Breast epithelium (tissue), 3 donors: ENCODE results near the gene QSOX2.

Experiments used
- POLR2A ChIP-seq: fragments of 450-650 bp; IDR thresholded peaks from one replicate; pipeline ENCODE4 v1.6.1; 2016; ENCODE audit warnings: antibody characterized with exemption, mild to moderate bottlenecking, moderate library complexity
- TF ChIP-seq, protein P1 (sequence below), 3 donors: fragments of 450-650 bp; IDR thresholded peaks; one replicate each; pipeline ENCODE4 v1.5.1; 2016 to 2017; ENCODE audit warnings: antibody characterized with exemption in 3 of 3, mild to moderate bottlenecking in 3 of 3, moderate library complexity in 3 of 3

DNA sequence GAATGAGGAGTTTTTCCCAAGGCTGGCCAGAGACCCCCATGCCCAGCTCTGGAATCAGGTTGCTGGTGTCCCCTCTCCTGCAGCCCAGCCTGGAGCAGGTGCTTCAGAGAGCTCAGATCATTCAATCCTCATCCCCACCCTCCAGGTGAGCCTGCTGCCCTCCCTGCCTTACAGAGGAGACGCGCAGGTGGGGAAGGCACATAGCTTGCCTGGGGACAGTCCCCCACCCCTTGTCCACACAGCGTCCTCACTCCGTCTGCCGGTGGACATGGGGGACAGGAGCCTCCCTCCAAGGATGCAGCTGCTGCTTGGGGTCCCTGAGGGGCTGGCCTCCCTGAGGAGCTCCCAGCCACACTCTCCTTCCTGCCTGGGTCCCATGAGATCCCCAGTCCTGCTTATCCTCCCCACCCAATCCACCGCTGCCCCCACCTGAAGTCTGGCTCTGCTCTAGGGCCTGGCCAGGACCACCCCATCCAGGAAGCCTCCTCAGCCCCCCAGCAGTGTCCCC is 17.1 kb upstream of the QSOX2 start:
- no peak for TF ChIP-seq POLR2A
- TF ChIP-seq, protein P1, sequence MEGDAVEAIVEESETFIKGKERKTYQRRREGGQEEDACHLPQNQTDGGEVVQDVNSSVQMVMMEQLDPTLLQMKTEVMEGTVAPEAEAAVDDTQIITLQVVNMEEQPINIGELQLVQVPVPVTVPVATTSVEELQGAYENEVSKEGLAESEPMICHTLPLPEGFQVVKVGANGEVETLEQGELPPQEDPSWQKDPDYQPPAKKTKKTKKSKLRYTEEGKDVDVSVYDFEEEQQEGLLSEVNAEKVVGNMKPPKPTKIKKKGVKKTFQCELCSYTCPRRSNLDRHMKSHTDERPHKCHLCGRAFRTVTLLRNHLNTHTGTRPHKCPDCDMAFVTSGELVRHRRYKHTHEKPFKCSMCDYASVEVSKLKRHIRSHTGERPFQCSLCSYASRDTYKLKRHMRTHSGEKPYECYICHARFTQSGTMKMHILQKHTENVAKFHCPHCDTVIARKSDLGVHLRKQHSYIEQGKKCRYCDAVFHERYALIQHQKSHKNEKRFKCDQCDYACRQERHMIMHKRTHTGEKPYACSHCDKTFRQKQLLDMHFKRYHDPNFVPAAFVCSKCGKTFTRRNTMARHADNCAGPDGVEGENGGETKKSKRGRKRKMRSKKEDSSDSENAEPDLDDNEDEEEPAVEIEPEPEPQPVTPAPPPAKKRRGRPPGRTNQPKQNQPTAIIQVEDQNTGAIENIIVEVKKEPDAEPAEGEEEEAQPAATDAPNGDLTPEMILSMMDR (IDR thresholded peaks at IDR 0.05): no peak
